ENCODE results near the gene ABCA2.
A peak's percentile ranks its signal among the peaks of the same experiment; 100 is the strongest.

ABCA2 gene

GRCh38 chr9:137028263-137029057 lies 423 bp upstream of the ABCA2 start:
- DNase-seq: peak; percentile 75

GRCh38 chr9:137026828-137027227 lies 1.2 kb downstream of the ABCA2 start:
- DNase-seq: peak; percentile 37

- DNase-seq: no peak
These were observed 1.7 kb downstream of the ABCA2 start for GRCh38 chr9:137026384-137026783.

- DNase-seq: peak; percentile 88
These were observed 2.5 kb downstream of the ABCA2 start for GRCh38 chr9:137025517-137025966.

- DNase-seq: no peak
These were observed 4.5 kb downstream of the ABCA2 start for GRCh38 chr9:137023583-137023991.

- DNase-seq: no peak
These were observed 4.9 kb downstream of the ABCA2 start for GRCh38 chr9:137023157-137023556.

GRCh38 chr9:137022662-137023008 lies 5.4 kb downstream of the ABCA2 start:
- DNase-seq: no peak

GRCh38 chr9:137021979-137022661 lies 5.9 kb downstream of the ABCA2 start:
- DNase-seq: peak; percentile 55

- no peak for DNase-seq
These were observed 6.5 kb downstream of the ABCA2 start for GRCh38 chr9:137021568-137021978.

GRCh38 chr9:137020771-137021567 lies 7.1 kb downstream of the ABCA2 start:
- no peak for DNase-seq

GRCh38 chr9:137019891-137020683 lies 8.0 kb downstream of the ABCA2 start:
- no peak for DNase-seq

GRCh38 chr9:137018761-137019559 lies 9.1 kb downstream of the ABCA2 start:
- no peak for DNase-seq

- DNase-seq: no peak
These were observed 10.1 kb downstream of the ABCA2 start for GRCh38 chr9:137017791-137018497.

- DNase-seq: no peak
These were observed 11.0 kb downstream of the ABCA2 start for GRCh38 chr9:137017071-137017470.

GRCh38 chr9:137016436-137016835 lies 11.6 kb downstream of the ABCA2 start:
- DNase-seq: no peak

- no peak for DNase-seq
These were observed 12.1 kb downstream of the ABCA2 start for GRCh38 chr9:137015976-137016375.

- DNase-seq: no peak
These were observed 12.5 kb downstream of the ABCA2 start for GRCh38 chr9:137015540-137015930.

- DNase-seq: no peak
These were observed 13.1 kb downstream of the ABCA2 start for GRCh38 chr9:137014776-137015539.

- no peak for DNase-seq
These were observed 13.9 kb downstream of the ABCA2 start for GRCh38 chr9:137014166-137014565.

- no peak for DNase-seq
These were observed 14.5 kb downstream of the ABCA2 start for GRCh38 chr9:137013571-137013940.
